Osteocyte (in vitro differentiated cells): Measurements from ENCODE around the gene C1QTNF5. TPM values are rescaled to one million over a fixed set of nuclear protein-coding genes. Genes with fewer than 3 reads are reported as not detected.

ENCODE experiments used
- DNase-seq: peaks from one replicate; pipeline ENCODE4 v3.0.0; 2021; ENCODE audit warnings: mixed read lengths; ENCODE audit not compliant: unreplicated experiment; ENCODE audit errors: extremely low spot score
- H3K27ac Mint-ChIP-seq: one replicate; pipeline ENCODE4 v1.8.0; 2021; ENCODE audit warnings: mild to moderate bottlenecking, mixed read lengths; ENCODE audit not compliant: unreplicated experiment
- H3K27me3 Mint-ChIP-seq: one replicate; pipeline ENCODE4 v1.8.0; 2021; ENCODE audit warnings: mixed read lengths; ENCODE audit not compliant: unreplicated experiment
- H3K36me3 Mint-ChIP-seq: one replicate; pipeline ENCODE4 v1.8.0; 2021; ENCODE audit warnings: mixed read lengths; ENCODE audit not compliant: unreplicated experiment
- H3K4me1 Mint-ChIP-seq: one replicate; pipeline ENCODE4 v1.8.0; 2021; ENCODE audit warnings: mixed read lengths; ENCODE audit not compliant: unreplicated experiment
- H3K4me3 Mint-ChIP-seq: one replicate; pipeline ENCODE4 v1.8.0; 2021; ENCODE audit warnings: mild to moderate bottlenecking, moderate library complexity, mixed read lengths; ENCODE audit not compliant: unreplicated experiment
- H3K9me3 Mint-ChIP-seq: one replicate; pipeline ENCODE4 v1.8.0; 2021; ENCODE audit warnings: mixed read lengths; ENCODE audit not compliant: unreplicated experiment
- CTCF ChIP-seq: fragments of 200-600 bp; sonication (generic); IDR thresholded peaks from 2 replicates; pipeline ENCODE4 v1.5.0; 2021; ENCODE audit warnings: antibody characterized with exemption, mild to moderate bottlenecking, moderate library complexity
- total RNA-seq: library from RNA; stranded (reverse); gene quantifications from 2 replicates; pipeline ENCODE4 v1.2.1, GENCODE V29; 2021

Gene C1QTNF5
- total RNA-seq, 1 donor from 2014 or later = 8.4 TPM

- H3K4me3 Mint-ChIP-seq = no peak overlapping the region
- H3K27ac Mint-ChIP-seq = no peak overlapping the region
- no peaks in the 10 kb centered on the region for H3K36me3 Mint-ChIP-seq
- peaks cover 12% of the 10 kb centered on the region for H3K27me3 Mint-ChIP-seq
- H3K4me1 Mint-ChIP-seq = peaks cover 3% of the 10 kb centered on the region
- no peak for TF ChIP-seq CTCF
- H3K9me3 Mint-ChIP-seq = no peaks in the 10 kb centered on the region
- no peak for DNase-seq
These were observed 34.1 kb upstream of the C1QTNF5 start for GRCh38 chr11:119374632-119375336.

GRCh38 chr11:119373921-119374631 lies 33.4 kb upstream of the C1QTNF5 start:
- Mint-ChIP-seq H3K4me3 (no peak overlapping the region), H3K36me3 (no peaks in the 10 kb centered on the region), H3K27me3 (peaks cover 10% of the 10 kb centered on the region), H3K9me3 (no peaks in the 10 kb centered on the region), H3K27ac (no peak overlapping the region), H3K4me1 (peaks cover 10% of the 10 kb centered on the region)
- no peak for DNase-seq
- peak; percentile 85 for TF ChIP-seq CTCF

GRCh38 chr11:119373059-119373920 lies 32.6 kb upstream of the C1QTNF5 start:
- Mint-ChIP-seq H3K27ac (no peak overlapping the region), H3K36me3 (no peaks in the 10 kb centered on the region), H3K9me3 (no peaks in the 10 kb centered on the region), H3K4me1 (peaks cover 13% of the 10 kb centered on the region), H3K4me3 (no peak overlapping the region), H3K27me3 (peaks cover 9% of the 10 kb centered on the region)
- no peak for TF ChIP-seq CTCF
- DNase-seq = no peak

- H3K9me3 Mint-ChIP-seq = no peaks in the 10 kb centered on the region
- peaks cover 14% of the 10 kb centered on the region for H3K4me1 Mint-ChIP-seq
- no peak overlapping the region for H3K27ac Mint-ChIP-seq
- no peak for DNase-seq
- no peak for TF ChIP-seq CTCF
- peaks cover 9% of the 10 kb centered on the region for H3K27me3 Mint-ChIP-seq
- no peaks in the 10 kb centered on the region for H3K36me3 Mint-ChIP-seq
- no peak overlapping the region for H3K4me3 Mint-ChIP-seq
These were observed 31.8 kb upstream of the C1QTNF5 start for GRCh38 chr11:119372260-119373058.
